Stimulated activated effector memory CD8-positive, alpha-beta T cell treated with anti-CD3 and anti-CD28 coated beads, Interleukin-12 subunit alpha, Interleukin-12 subunit beta, amount 100 ng/mL, for 72 hours (primary cell): Measurements from ENCODE around the gene DCAF7.

Experiments used
- ATAC-seq: fragments of 150-1000 bp; cut with Tn5 transposase; 2 replicates; pipeline ENCODE4 v1.10.0; 2021
- DNase-seq, 2 donors: peaks; one replicate each; pipeline ENCODE4 v3.0.0; 2021 to 2022; ENCODE audit warnings: low spot score in 2 of 2
- H3K27ac Mint-ChIP-seq: one replicate; pipeline ENCODE4 v1.8.0; 2022; ENCODE audit warnings: mild to moderate bottlenecking, mixed read lengths
- H3K36me3 Mint-ChIP-seq: one replicate; pipeline ENCODE4 v1.8.0; 2022; ENCODE audit warnings: mild to moderate bottlenecking, mixed read lengths
- H3K4me1 Mint-ChIP-seq: one replicate; pipeline ENCODE4 v1.8.0; 2022; ENCODE audit warnings: mixed read lengths
- H3K4me3 Mint-ChIP-seq: one replicate; pipeline ENCODE4 v1.8.0; 2022; ENCODE audit warnings: mild to moderate bottlenecking, mixed read lengths
- H3K9me3 Mint-ChIP-seq: one replicate; pipeline ENCODE4 v1.8.0; 2022; ENCODE audit warnings: mixed read lengths

The DCAF7 gene

DNA sequence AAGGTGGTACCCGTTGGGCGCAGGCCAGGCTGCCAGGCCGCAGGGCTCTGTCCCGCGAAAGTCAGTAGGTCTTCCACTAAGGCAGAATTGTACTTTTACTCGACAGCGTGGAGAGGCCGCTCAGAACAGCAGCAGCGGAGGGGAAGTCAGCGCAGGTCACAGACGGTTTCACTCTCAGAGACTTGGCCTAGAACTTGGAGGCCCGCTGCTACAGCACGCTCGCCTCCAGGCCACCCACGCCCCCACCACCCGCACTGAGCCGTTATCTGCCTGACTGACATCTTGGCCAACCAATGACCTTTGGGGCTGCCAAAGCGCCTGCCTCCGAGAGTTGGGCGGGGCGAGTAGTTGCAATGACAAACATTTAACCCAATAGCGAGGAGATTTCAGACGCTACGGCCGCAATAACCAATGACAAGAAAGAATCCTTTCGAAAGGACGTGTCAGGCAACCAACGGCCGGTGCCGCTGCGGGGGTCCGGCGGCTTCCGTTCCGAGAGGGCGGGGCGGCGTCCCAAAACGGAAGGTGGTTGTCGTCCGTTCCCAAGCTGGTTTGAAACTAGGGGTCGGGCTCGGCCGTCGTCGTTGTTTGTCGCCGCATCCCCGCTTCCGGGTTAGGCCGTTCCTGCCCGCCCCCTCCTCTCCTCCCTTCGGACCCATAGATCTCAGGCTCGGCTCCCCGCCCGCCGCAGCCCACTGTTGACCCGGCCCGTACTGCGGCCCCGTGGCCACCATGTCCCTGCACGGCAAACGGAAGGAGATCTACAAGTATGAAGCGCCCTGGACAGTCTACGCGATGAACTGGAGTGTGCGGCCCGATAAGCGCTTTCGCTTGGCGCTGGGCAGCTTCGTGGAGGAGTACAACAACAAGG lies at the start of gene DCAF7:
DCAF7 (plus strand) TSS at position 532 of the 871 bp plus-strand sequence; CDS start at position 733, 201 bp downstream.
- Mint-ChIP-seq H3K4me3 (peak within 1 kb of the TSS; percentile 94), H3K27ac (peak within 1 kb of the TSS; percentile 98), H3K9me3 (no peaks in the 10 kb centered on the region), H3K4me1 (peaks cover 34% of the 10 kb centered on the region), H3K36me3 (peaks cover 38% of the 10 kb centered on the region)
- DNase-seq: peak; percentile 97 to 99
- ATAC-seq: peak; percentile 97

DNA sequence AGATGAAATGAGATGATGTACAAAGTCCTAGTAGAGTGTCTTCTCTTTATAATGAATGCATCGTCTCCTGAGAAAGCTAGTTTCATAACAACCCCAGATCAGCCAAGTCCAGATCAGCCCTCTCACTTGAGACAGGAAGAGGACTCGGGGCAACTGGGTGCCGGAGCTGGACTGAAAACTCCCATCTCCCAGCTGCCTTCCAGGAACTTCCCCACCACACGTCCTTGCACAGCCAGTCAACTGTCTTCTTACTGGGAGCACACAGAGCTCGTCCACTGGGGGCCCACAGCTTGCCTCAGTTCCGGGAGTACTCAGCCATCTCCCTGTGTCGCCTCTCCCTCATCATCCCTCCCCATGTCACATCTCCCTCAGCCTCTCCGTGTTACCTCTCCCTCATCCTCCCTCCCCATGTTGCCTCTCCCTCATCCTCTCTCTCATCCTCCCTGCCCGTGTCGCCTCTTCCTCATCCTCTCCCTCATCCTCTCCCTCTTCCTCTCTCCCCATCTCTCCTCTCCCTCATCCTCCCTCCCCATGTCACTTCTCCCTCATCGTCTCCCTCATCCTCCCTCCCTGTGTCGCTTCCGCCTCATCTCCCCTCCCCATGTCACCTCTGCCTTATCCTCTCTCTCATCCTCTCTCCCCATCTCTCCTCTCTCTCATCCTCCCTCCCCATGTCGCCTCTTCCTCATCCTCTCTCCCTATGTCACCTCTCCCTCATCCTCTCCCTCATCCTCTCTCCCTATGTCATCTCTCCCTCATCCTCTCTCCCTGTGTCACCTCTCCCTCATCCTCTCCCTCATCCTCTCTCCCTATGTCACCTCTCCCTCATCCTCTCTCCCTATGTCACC lies 49.5 kb upstream of the DCAF7 start:
- Mint-ChIP-seq H3K27ac (no peak overlapping the region), H3K9me3 (peaks cover 4% of the 10 kb centered on the region), H3K36me3 (no peaks in the 10 kb centered on the region), H3K4me3 (no peak overlapping the region), H3K4me1 (no peaks in the 10 kb centered on the region)
- no peak for DNase-seq
- no peak for ATAC-seq

- H3K4me3 Mint-ChIP-seq: no peak overlapping the region
- ATAC-seq (no peak), DNase-seq (no peak)
- H3K36me3 Mint-ChIP-seq: no peaks in the 10 kb centered on the region
- peaks cover 4% of the 10 kb centered on the region for H3K9me3 Mint-ChIP-seq
- no peaks in the 10 kb centered on the region for H3K4me1 Mint-ChIP-seq
- H3K27ac Mint-ChIP-seq: no peak overlapping the region
Measured at GRCh38 chr17:63503341-63503705, 47.0 kb upstream of the DCAF7 start.

DNA sequence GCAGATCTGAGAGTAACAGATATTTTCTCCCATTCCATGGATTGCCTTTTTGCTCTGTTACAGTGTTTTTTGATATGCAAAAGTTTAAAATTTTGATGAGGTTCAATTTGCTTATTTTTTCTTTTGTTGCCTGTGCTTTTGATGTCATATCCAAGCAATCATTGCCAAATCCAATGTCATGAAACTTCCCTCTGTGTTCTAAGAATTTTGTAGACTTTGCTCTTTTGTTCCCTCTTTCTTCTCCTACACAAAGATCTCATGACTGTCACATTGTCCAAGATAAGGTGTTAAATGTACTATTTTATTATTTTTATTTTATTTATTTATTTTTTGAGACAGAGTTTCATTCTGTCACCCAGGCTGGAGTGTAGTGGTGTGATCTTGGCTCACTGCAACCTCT lies 46.0 kb upstream of the DCAF7 start:
- Mint-ChIP-seq H3K4me1 (no peaks in the 10 kb centered on the region), H3K9me3 (peaks cover 4% of the 10 kb centered on the region), H3K27ac (no peak overlapping the region), H3K36me3 (no peaks in the 10 kb centered on the region), H3K4me3 (no peak overlapping the region)
- no peak for ATAC-seq
- no peak for DNase-seq

DNA sequence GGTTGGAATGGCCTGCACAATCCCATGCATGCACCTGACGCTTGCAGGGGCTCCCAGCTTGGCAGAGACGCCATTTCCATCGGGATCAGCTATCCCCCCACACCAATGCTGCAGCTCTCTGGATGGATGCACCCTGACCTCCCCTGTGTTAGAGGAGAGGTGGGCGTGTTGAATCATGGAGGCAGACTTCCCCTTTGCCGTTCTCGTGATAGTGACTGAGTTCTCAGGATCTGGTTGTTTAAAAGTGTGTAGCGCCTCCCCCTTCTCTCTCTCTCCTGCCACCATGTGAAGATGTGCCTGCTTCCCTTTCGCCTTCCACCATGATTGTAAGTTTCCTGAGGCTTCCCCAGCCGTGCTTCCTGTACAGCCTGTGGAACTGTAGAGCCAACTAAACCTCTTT lies 44.9 kb upstream of the DCAF7 start:
- H3K4me3 Mint-ChIP-seq: no peak overlapping the region

DNA sequence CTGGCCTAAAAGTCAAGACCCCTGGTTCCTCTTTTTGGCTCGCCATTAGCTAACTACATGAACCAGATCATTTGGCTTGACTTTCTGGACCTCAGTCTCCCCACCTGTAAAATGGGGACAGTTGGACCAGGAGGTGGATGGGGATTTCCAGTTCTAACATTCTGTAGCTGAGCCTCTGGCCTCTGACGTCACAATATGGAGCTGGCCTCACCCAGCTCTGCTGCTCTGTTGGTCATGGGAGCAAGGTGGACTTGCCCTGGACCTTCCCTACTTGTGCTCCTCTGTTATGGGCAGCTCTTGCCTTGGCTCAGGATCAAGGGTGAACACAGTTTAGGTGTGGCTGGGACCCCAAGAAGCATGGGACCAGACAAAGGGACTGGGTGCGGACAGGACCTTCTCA lies 43.6 kb upstream of the DCAF7 start:
- no peak overlapping the region for H3K4me3 Mint-ChIP-seq
- no peak overlapping the region for H3K27ac Mint-ChIP-seq
- no peak for DNase-seq

More for the DNA sequence above, 44.9 kb upstream of the DCAF7 start:
- Mint-ChIP-seq H3K9me3 (peaks cover 4% of the 10 kb centered on the region), H3K27ac (no peak overlapping the region), H3K4me1 (no peaks in the 10 kb centered on the region), H3K36me3 (no peaks in the 10 kb centered on the region)
- ATAC-seq (no peak), DNase-seq (no peak)

DNA sequence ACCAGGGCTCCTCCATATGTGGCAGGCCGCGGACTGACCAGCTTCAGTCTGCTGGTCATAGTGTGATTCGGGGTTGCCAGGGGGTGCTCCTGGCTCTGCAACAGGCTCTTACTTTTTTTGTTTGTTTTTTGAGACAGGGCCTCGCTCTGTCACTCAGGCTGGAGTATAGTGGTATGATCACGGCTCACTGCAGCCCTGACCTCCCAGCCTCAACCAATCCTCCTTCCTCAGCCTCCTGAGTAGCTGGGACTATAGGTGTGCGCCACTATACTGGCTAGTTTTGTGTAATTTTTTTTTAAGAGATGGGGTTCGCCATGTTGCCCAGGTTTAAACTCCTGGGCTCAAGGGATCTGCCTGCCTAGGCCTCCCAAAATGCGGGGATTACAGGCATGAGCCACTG lies 38.9 kb upstream of the DCAF7 start:
- ATAC-seq (no peak), DNase-seq (no peak)
- Mint-ChIP-seq H3K27ac (no peak overlapping the region), H3K36me3 (no peaks in the 10 kb centered on the region), H3K9me3 (no peaks in the 10 kb centered on the region), H3K4me1 (no peaks in the 10 kb centered on the region), H3K4me3 (no peak overlapping the region)

More for the DNA sequence above, 43.6 kb upstream of the DCAF7 start:
- H3K36me3 Mint-ChIP-seq: no peaks in the 10 kb centered on the region
- H3K9me3 Mint-ChIP-seq: peaks cover 4% of the 10 kb centered on the region
- ATAC-seq: no peak
- H3K4me1 Mint-ChIP-seq: no peaks in the 10 kb centered on the region

- Mint-ChIP-seq H3K27ac (no peak overlapping the region), H3K4me1 (peaks cover 9% of the 10 kb centered on the region), H3K4me3 (no peak overlapping the region), H3K9me3 (no peaks in the 10 kb centered on the region), H3K36me3 (no peaks in the 10 kb centered on the region)
- DNase-seq: no peak
- no peak for ATAC-seq
Measured at GRCh38 chr17:63512388-63512787, 37.9 kb upstream of the DCAF7 start.

- Mint-ChIP-seq H3K9me3 (no peaks in the 10 kb centered on the region), H3K36me3 (no peaks in the 10 kb centered on the region), H3K4me1 (peaks cover 10% of the 10 kb centered on the region), H3K27ac (no peak overlapping the region), H3K4me3 (no peak overlapping the region)
- DNase-seq (no peak), ATAC-seq (no peak)
Measured at GRCh38 chr17:63512896-63513644, 37.2 kb upstream of the DCAF7 start.

DNA sequence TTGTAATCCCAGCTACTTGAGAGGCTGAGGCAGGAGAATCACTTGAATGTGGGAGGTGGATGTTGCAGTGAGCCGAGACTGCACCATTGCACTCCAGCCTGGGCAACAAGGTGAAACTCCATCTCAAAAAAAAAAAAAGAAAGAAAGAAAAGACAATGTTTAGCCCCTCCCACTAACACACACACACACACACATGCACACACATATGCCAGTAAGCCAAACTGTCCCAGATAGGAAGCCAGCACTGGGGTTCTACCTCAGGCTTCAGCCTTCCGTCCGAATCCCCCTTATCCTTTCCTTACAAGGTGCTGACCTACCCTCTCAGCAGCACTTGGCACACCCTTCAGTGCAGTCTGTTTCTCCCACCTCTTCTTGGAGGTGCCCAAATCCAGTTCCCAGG lies 35.8 kb upstream of the DCAF7 start:
- H3K27ac Mint-ChIP-seq: no peak overlapping the region
- H3K9me3 Mint-ChIP-seq: no peaks in the 10 kb centered on the region
- ATAC-seq (no peak), DNase-seq (no peak)
- H3K4me3 Mint-ChIP-seq: no peak overlapping the region
- H3K4me1 Mint-ChIP-seq: peaks cover 10% of the 10 kb centered on the region
- H3K36me3 Mint-ChIP-seq: no peaks in the 10 kb centered on the region

DNA sequence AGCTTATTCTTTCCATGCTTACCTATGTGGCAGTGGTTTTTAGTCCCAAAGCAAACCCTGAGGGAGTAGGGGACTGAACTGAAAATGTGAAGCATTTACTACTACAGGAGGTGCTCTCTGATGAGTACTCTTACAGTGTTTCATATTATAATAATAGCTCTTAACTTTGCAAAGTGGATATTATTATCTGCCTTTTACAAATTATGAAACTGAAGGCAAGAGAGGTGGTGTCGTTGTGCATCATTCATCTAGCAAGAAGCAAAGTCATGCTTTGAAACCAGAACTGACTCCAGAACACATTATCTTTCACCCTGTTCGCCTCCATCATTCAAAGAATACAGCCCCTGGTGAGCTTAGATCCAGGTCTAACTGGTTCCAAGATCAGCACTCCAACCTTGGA lies 35.3 kb upstream of the DCAF7 start:
- H3K27ac Mint-ChIP-seq: no peak overlapping the region
- no peaks in the 10 kb centered on the region for H3K36me3 Mint-ChIP-seq
- peaks cover 10% of the 10 kb centered on the region for H3K4me1 Mint-ChIP-seq
- H3K9me3 Mint-ChIP-seq: no peaks in the 10 kb centered on the region
- DNase-seq (no peak), ATAC-seq (no peak)
- no peak overlapping the region for H3K4me3 Mint-ChIP-seq

DNA sequence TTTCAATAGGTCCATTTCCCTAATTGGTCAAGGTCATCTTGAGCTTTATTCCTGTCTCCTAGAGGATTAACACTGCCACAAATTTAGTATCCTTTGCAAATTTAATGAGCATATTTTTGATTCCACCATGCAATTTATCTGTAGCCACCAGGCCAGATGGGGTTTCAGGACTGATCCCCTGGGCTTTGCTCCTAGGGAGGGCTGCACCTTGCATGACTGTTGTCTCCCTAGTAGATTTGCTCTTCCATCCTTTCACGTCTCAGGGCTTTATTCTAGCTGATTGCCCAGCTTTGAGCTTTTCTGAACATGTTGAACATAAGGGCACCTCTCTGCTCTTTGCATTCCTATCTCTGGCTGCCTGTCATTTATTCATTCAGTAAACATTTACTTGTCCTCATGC lies 34.9 kb upstream of the DCAF7 start:
- no peak overlapping the region for H3K27ac Mint-ChIP-seq
- peaks cover 10% of the 10 kb centered on the region for H3K4me1 Mint-ChIP-seq
- DNase-seq (no peak), ATAC-seq (no peak)
- H3K9me3 Mint-ChIP-seq: no peaks in the 10 kb centered on the region
- H3K4me3 Mint-ChIP-seq: no peak overlapping the region
- no peaks in the 10 kb centered on the region for H3K36me3 Mint-ChIP-seq

DNA sequence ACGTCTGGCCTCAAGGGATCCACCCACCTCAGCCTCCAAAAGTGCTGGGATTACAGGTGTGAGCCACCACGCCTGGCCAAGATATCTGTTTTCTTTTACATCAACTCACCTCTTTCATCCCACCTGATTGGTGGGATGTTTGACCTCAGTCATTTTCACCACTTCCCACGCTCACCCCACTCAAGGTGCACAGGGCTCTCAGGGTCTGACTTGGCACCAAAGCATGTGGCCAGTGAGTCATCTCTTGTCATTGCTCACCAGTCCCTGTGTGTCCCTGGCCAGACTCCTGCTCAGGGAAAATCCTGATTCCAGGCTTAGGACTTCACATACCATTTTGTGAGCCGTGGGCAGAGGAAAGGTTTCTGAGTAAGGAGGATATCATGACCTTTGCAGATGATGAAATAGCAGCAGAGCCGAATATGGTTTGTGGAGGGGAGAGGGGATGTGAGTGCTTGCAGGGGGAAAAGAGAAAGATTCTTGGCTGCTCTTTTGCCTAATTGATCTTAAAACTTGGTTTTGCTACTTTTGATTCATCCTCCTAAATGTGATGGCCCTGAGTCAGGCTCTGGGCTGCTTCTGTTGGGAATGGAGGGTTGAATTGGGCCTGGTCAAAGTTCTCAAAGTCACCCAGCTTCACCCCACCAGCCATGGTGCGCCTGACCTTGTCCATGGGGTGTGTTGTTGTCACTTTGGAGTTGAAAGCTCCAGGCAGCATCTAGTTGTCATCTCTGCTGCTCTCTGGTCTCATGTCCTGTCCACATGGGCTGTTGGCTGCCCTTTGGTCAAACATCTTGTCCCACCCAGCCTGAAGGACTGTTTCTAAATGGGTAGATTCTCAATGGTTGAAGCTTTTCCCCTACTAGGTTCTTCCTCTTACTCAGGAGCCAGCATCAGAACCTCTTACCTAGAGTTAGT lies 33.1 kb upstream of the DCAF7 start:
- ATAC-seq (peak; percentile 89), DNase-seq (peak; percentile 12 to 65)
- Mint-ChIP-seq H3K36me3 (no peaks in the 10 kb centered on the region), H3K27ac (no peak overlapping the region), H3K9me3 (no peaks in the 10 kb centered on the region), H3K4me3 (no peak overlapping the region), H3K4me1 (peaks cover 10% of the 10 kb centered on the region)

DNA sequence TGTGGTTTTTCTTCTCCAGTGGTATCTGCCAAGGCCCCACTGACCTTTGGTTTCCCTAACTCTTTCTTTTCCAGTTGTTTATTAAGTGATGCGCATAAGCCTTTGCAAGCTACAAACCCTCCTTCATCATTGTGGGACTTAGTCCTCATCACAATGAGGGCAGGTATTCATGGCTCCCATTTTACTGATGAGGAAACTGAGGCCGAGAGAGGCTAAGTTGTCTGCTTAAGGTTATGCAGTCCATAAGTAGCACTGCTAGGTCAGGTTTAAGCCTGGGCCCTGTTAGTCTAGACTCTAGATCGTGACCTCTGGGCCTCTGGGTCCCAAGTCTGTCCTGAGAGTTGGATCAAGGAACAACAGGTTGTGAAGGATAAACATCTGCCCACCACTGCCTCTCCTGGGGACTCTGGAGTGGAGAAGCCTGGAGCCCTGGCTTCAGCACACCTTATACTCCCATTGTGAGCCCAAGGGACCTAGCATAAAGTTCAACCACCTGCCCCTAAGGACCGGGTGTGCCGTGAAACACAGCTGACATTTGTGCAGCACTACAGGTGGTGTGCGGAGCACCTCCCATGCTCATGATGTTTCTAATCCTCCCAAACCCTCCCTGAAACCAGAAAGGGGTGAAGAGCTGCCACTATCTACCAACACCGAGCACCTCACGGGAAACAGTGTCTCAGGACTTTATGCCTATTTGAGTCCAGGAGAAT lies 32.3 kb upstream of the DCAF7 start:
- Mint-ChIP-seq H3K4me3 (no peak overlapping the region), H3K27ac (no peak overlapping the region), H3K9me3 (no peaks in the 10 kb centered on the region), H3K36me3 (no peaks in the 10 kb centered on the region), H3K4me1 (peaks cover 10% of the 10 kb centered on the region)
- ATAC-seq (no peak), DNase-seq (no peak)
